HUES48 (cell line): Measurements from ENCODE around the gene CEP85L.

ENCODE experiments used
- H3K27ac ChIP-seq: one replicate; pipeline ENCODE4 v1.7.0; 2013; ENCODE audit warnings: low read depth, low read length, inconsistent platforms
- H3K27me3 ChIP-seq: 2 replicates; pipeline ENCODE4 v1.6.1; 2013; ENCODE audit warnings: mild to moderate bottlenecking, low read length; ENCODE audit not compliant: control insufficient read depth, insufficient read depth
- H3K36me3 ChIP-seq: 2 replicates; pipeline ENCODE4 v1.6.1; 2013; ENCODE audit warnings: low read length; ENCODE audit not compliant: control insufficient read depth, insufficient read depth
- H3K4me1 ChIP-seq: 2 replicates; pipeline ENCODE4 v1.6.1; 2013; ENCODE audit warnings: mild to moderate bottlenecking, low read length; ENCODE audit not compliant: control insufficient read depth, insufficient read depth
- H3K4me3 ChIP-seq: 2 replicates; pipeline ENCODE4 v1.5.1; 2013; ENCODE audit warnings: mild to moderate bottlenecking, low read depth, low read length
- H3K9ac ChIP-seq: 2 replicates; pipeline ENCODE4 v1.6.1; 2013; ENCODE audit warnings: mild to moderate bottlenecking, low read depth, low read length, moderate library complexity
- H3K9me3 ChIP-seq: 2 replicates; pipeline ENCODE4 v1.6.1; 2013; ENCODE audit warnings: low read length; ENCODE audit not compliant: control insufficient read depth, insufficient read depth

The CEP85L gene

GRCh38 chr6:118659513-118660217, 8.3 kb upstream of the CEP85L start:
- H3K36me3 ChIP-seq = no peaks in the 10 kb centered on the region
- no peaks in the 10 kb centered on the region for H3K27me3 ChIP-seq
- H3K4me3 ChIP-seq = no peak overlapping the region
- H3K9ac ChIP-seq = no peak overlapping the region
- no peaks in the 10 kb centered on the region for H3K4me1 ChIP-seq
- no peak overlapping the region for H3K27ac ChIP-seq
- no peaks in the 10 kb centered on the region for H3K9me3 ChIP-seq

GRCh38 chr6:118656847-118657451, 5.6 kb upstream of the CEP85L start:
- H3K9ac ChIP-seq = no peak overlapping the region
- H3K36me3 ChIP-seq = no peaks in the 10 kb centered on the region
- no peak overlapping the region for H3K4me3 ChIP-seq
- H3K27ac ChIP-seq = no peak overlapping the region
- no peaks in the 10 kb centered on the region for H3K27me3 ChIP-seq
- H3K4me1 ChIP-seq = peaks cover 8% of the 10 kb centered on the region
- no peaks in the 10 kb centered on the region for H3K9me3 ChIP-seq

GRCh38 chr6:118652051-118652615, 742 bp upstream of the CEP85L start:
- peak overlapping the region; percentile 97 for H3K4me3 ChIP-seq
- peaks cover 24% of the 10 kb centered on the region for H3K4me1 ChIP-seq
- no peak overlapping the region for H3K27ac ChIP-seq
- H3K36me3 ChIP-seq = no peaks in the 10 kb centered on the region
- no peaks in the 10 kb centered on the region for H3K9me3 ChIP-seq
- peaks cover 13% of the 10 kb centered on the region for H3K27me3 ChIP-seq
- peak overlapping the region; percentile 31; the same call in 1 of the 2 replicates for H3K9ac ChIP-seq

- Histone ChIP-seq H3K27me3 (peaks cover 13% of the 10 kb centered on the region), H3K4me1 (peaks cover 24% of the 10 kb centered on the region), H3K36me3 (no peaks in the 10 kb centered on the region), H3K27ac (peak overlapping the region; percentile 87), H3K4me3 (peak overlapping the region; percentile 97), H3K9ac (peak overlapping the region; percentile 75; the same call in 1 of the 2 replicates), H3K9me3 (no peaks in the 10 kb centered on the region)
These were observed 659 bp downstream of the CEP85L start for GRCh38 chr6:118650582-118651281.

- H3K27ac ChIP-seq = no peak overlapping the region
- no peaks in the 10 kb centered on the region for H3K36me3 ChIP-seq
- no peaks in the 10 kb centered on the region for H3K9me3 ChIP-seq
- H3K4me1 ChIP-seq = peaks cover 24% of the 10 kb centered on the region
- H3K4me3 ChIP-seq = peak overlapping the region; percentile 97
- H3K27me3 ChIP-seq = peaks cover 13% of the 10 kb centered on the region
- H3K9ac ChIP-seq = no peak overlapping the region
These were observed 1.3 kb downstream of the CEP85L start for GRCh38 chr6:118649918-118650581.

- H3K9ac ChIP-seq = no peak overlapping the region
- H3K36me3 ChIP-seq = no peaks in the 10 kb centered on the region
- no peak overlapping the region for H3K27ac ChIP-seq
These were observed 2.4 kb downstream of the CEP85L start for GRCh38 chr6:118648866-118649554.

GRCh38 chr6:118646977-118647376, 4.4 kb downstream of the CEP85L start:
- no peak overlapping the region for H3K4me3 ChIP-seq
- peaks cover 13% of the 10 kb centered on the region for H3K27me3 ChIP-seq
- H3K9ac ChIP-seq = no peak overlapping the region
- H3K36me3 ChIP-seq = no peaks in the 10 kb centered on the region
- H3K4me1 ChIP-seq = peaks cover 17% of the 10 kb centered on the region
- no peaks in the 10 kb centered on the region for H3K9me3 ChIP-seq
- no peak overlapping the region for H3K27ac ChIP-seq

More at GRCh38 chr6:118648866-118649554, 2.4 kb downstream of the CEP85L start:
- Histone ChIP-seq H3K4me1 (peaks cover 24% of the 10 kb centered on the region), H3K27me3 (peaks cover 13% of the 10 kb centered on the region), H3K9me3 (no peaks in the 10 kb centered on the region), H3K4me3 (peak overlapping the region; percentile 97)

- no peak overlapping the region for H3K27ac ChIP-seq
- H3K4me1 ChIP-seq = peaks cover 13% of the 10 kb centered on the region
- H3K27me3 ChIP-seq = peaks cover 13% of the 10 kb centered on the region
- H3K4me3 ChIP-seq = no peak overlapping the region
- no peaks in the 10 kb centered on the region for H3K36me3 ChIP-seq
- no peak overlapping the region for H3K9ac ChIP-seq
- no peaks in the 10 kb centered on the region for H3K9me3 ChIP-seq
These were observed 6.0 kb downstream of the CEP85L start for GRCh38 chr6:118645395-118645794.

- no peak overlapping the region for H3K4me3 ChIP-seq
- no peaks in the 10 kb centered on the region for H3K9me3 ChIP-seq
- H3K27ac ChIP-seq = no peak overlapping the region
- no peak overlapping the region for H3K9ac ChIP-seq
- no peaks in the 10 kb centered on the region for H3K36me3 ChIP-seq
- H3K4me1 ChIP-seq = peaks cover 3% of the 10 kb centered on the region; the same call in 1 of the 2 replicates
- no peaks in the 10 kb centered on the region for H3K27me3 ChIP-seq
These were observed 7.4 kb downstream of the CEP85L start for GRCh38 chr6:118644007-118644406.

GRCh38 chr6:118641042-118641441, 10.3 kb downstream of the CEP85L start:
- Histone ChIP-seq H3K4me1 (no peaks in the 10 kb centered on the region), H3K4me3 (no peak overlapping the region), H3K9me3 (no peaks in the 10 kb centered on the region), H3K27me3 (no peaks in the 10 kb centered on the region), H3K27ac (no peak overlapping the region), H3K36me3 (no peaks in the 10 kb centered on the region), H3K9ac (no peak overlapping the region)
